SHP77 (cell line): ENCODE results near the gene C22orf42.
A peak's percentile ranks its signal among the peaks of the same experiment; 100 is the strongest.
"Not testable (repeated sequence)": the region's sequence is repeated elsewhere in the genome, so short reads cannot be mapped to it uniquely, and the experiment has no call there.

Source experiments
- DNase-seq, 2 experiments: peaks; one replicate each; lab custom pipeline; 2025; lab: John Stamatoyannopoulos, UW

Gene C22orf42

GRCh38 chr22:32134796-32135195, 24.3 kb downstream of the C22orf42 start:
- not testable (repeated sequence) for DNase-seq

GRCh38 chr22:32132783-32133182, 26.3 kb downstream of the C22orf42 start:
- DNase-seq = no peak

- DNase-seq = no peak
These were observed 27.0 kb downstream of the C22orf42 start for GRCh38 chr22:32132126-32132525.

- DNase-seq = no peak
These were observed 28.6 kb downstream of the C22orf42 start for GRCh38 chr22:32130464-32130863.

GRCh38 chr22:32127904-32128303, 31.2 kb downstream of the C22orf42 start:
- no peak for DNase-seq

GRCh38 chr22:32123657-32124056, 35.4 kb downstream of the C22orf42 start:
- DNase-seq = no peak

- no peak for DNase-seq
These were observed 36.2 kb downstream of the C22orf42 start for GRCh38 chr22:32122899-32123298.

GRCh38 chr22:32120603-32121002, 38.5 kb downstream of the C22orf42 start:
- no peak for DNase-seq

GRCh38 chr22:32119568-32120235, 39.4 kb downstream of the C22orf42 start:
- DNase-seq = no peak

- DNase-seq = no peak
These were observed 46.7 kb downstream of the C22orf42 start for GRCh38 chr22:32112380-32112779.

GRCh38 chr22:32106930-32107329, 52.2 kb downstream of the C22orf42 start:
- no peak for DNase-seq

GRCh38 chr22:32103658-32104315, 55.3 kb downstream of the C22orf42 start:
- peak in 1 of 2 experiments; percentile 22 for DNase-seq

- no peak for DNase-seq
These were observed 58.4 kb downstream of the C22orf42 start for GRCh38 chr22:32100711-32101110.
